ENCODE measurements around the gene IPPK.
"Not testable (repeated sequence)": the region's sequence is repeated elsewhere in the genome, so short reads cannot be mapped to it uniquely, and the experiment has no call there.

The IPPK gene

DNA sequence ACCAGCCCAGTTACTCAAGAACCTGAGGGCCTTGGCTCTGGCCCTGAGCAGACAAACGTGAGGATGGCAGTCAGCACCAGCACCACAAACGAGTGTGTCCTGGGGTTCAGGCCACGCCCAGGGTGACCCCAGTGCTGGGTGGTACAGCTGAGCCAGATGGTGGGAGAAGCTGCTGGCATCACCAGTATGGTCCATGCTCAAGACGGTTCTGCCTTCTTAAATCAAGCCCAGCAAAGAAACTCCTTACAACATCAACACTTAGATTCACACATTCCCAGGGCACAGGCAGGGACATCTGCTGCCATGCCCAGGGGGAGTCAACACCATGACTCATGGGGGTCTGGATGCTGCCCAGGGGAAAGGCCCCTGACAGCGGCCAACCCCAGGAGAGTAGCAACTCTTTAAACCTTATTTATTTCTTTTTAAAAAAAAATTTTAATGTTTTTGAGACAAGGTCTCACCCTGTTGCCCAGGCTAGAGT lies 31.3 kb downstream of the IPPK start:
- DNase-seq (ENCODE audit: low read depth in 2 of 2), result no peak

DNA sequence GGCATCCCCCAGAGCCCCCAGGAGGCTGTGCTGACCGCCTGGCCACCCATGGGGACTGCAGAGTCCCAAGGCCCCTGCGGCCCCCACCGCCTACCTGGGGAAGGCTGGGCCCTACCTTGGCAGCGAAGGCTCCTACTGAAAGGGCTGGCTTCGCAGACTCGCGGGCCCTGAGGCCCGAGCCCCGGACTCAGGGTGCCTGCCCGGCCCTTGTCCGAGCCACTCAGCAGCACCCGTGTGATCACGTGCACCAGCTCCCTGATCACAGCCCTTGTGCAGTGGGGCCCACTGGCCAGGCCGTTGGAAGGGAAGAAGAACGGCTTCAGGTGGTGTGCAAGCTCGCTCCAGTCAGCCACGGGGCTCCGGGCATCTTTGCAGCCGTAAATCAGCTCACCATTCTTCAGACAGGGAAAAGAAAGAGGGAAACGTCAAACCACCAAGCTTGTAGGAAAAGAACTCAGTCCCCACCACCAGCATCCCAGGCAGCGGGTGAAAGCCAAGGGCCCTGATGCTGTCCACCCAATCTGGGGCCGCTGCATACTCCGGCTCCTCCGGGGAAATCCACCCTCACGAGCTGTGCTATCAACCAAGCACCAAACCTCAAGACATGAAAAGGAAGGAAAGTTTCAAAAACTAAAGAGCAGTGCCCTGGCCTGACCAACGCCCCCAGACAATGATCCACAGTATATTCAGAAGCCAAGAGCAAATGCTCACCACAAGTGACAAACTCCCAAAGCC lies 31.9 kb downstream of the IPPK start:
- DNase-seq (ENCODE audit: low read depth in 2 of 2), result no peak

DNA sequence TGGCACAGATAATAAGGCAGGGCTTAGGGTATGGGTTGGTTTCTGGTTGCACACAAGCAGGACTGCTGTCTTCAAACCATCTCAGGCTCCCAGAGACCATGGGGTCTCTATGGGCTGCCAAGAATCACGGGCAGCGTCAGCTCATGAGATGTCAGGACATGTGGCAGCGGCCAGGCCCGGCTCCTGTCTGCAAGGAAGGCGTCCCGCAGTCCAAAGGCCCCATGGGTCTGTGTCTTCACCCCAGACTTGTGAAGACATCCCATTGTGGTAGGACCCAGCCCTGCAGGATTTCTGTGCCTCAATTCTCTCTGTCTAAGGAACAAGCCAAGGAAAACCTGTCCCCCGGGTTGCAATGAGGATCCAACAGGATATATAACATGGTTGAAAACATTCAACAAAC lies 32.6 kb downstream of the IPPK start:
- no peak for DNase-seq (ENCODE audit: low read depth in 2 of 2)

DNA sequence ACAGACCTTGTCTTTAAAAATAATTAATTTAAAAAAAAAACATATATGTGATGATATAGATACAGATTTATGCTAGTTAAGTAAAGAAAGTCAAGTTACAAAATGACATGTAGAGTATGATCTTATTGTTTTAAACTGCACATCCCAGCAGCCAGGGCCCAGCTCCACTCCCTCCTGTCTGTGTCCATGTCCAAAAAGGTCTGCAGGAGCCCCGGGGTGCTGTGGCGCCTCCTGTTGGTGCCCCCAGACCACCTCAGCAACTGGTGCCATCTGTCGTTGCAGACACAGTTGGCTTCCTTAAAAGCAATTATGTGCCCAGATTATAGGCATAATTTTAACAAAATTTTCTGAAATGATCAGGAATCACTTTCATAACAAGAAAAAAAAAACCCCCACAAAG lies 33.3 kb downstream of the IPPK start:
- DNase-seq (ENCODE audit: low read depth in 2 of 2), result no peak

DNA sequence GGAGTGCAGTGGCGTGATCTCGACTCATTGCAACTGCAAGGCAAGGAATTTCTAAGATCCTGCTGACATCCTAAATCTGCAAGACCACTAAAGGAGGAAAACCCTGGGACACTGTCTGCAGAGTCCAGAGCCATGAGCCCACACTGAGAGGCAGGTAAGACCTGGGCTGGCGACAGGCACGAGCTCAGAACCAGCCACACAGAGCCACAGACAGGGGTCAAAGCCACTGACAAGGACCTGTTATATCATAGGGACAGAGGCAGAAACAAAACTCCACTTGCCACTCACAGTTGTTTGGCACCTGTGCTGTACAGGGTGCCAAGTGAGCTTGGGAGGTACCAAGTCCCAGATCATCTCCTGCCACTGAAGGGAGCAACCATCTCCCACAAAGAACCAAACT lies 34.2 kb downstream of the IPPK start:
- no peak for DNase-seq (ENCODE audit: low read depth in 2 of 2)

DNA sequence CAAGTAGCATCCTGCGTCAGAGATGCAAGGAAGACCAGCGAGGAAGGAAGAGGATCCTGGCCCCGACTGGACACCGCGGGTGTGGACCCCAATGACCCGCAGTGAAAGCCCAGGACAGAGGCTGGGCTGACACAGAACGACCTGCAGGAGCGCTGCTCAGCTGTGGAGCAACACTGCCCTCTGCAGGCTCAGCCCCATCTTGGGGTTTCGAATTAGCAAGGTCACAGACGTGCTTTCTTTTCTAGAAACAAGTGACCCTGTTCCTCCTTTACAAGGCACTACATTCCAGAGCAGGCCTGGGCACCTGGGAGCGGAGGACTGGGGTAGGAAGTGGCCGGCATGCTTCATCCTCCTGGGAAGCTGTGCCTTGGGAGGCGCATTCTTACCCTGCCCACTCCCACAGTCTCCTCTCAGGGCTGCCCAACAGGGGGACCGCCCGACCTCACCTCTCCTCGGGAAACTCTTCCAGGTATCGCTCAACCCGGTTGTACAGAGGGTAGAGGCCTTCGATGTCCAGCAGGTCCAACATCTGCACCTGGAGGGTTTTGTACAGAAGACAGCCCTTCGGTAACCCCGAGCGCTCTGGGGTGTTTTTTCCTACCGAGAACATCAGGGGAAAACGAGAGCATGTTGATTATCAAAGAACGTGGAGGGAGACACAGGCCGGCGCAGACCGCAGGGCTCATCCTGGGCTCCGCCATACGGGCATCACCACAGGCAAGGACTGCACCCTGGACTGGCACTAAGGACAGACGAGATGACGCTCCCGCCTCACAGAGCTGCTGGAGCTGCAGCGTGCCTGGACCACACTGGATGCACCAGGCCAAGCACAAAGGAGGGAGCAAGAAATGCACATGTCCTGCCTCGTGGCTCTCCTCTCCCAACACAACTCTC lies 35.0 kb downstream of the IPPK start:
- DNase-seq (ENCODE audit: low read depth in 2 of 2), result peak in 1 of 2 donors; percentile 29

DNA sequence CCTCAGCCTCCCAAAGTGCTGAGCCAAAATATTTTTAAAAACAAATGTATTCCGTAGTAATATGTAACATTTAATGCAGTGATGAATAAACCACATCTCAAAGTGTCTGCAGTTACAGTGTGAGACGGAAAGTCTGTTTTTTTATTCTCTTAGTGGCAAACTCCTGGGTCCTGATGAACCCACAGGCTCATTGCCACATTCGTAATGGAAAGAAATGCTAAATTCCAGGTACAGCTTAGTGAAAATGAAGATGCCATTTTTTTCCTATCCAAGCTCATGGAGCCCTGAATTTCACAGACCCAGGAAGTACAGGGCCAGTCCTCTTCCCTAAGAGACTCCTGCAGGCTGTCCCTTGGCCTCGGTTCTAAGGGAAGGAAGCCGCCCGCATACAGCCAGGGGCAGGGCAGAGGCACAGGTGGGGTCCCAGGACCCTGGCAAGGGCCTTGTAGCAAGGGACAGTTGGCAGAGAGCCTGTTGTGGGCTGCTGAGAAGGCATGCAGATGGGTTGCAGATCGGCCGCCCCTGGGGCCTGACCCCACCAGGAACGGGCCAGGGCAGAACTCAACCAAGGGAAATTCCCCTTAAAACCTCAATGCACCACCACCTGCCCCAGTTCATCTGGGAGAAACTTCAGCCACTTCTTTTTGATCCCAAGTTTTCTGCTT lies 36.2 kb downstream of the IPPK start:
- no peak for DNase-seq (ENCODE audit: low read depth in 2 of 2)

DNA sequence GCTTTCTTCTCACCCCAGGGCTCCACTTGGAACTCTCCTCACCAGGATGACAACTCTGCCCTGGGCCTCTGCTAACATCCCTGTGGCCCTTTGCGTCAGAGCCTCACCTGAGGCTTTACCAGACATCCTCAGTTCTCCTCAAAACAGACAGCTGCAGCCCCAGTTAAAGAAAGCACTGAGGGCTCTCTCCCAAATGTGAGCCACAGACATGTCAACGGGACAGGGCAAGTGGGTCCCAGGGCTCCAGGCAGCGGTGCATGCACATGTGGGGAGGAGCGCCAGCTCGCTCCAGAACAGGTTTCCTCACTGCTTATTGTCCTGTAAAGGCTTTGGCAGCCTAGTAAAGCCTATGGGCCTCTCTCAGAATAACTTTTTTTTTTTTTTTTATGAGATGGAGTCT lies 37.3 kb downstream of the IPPK start:
- no peak for DNase-seq (ENCODE audit: low read depth in 2 of 2)

DNA sequence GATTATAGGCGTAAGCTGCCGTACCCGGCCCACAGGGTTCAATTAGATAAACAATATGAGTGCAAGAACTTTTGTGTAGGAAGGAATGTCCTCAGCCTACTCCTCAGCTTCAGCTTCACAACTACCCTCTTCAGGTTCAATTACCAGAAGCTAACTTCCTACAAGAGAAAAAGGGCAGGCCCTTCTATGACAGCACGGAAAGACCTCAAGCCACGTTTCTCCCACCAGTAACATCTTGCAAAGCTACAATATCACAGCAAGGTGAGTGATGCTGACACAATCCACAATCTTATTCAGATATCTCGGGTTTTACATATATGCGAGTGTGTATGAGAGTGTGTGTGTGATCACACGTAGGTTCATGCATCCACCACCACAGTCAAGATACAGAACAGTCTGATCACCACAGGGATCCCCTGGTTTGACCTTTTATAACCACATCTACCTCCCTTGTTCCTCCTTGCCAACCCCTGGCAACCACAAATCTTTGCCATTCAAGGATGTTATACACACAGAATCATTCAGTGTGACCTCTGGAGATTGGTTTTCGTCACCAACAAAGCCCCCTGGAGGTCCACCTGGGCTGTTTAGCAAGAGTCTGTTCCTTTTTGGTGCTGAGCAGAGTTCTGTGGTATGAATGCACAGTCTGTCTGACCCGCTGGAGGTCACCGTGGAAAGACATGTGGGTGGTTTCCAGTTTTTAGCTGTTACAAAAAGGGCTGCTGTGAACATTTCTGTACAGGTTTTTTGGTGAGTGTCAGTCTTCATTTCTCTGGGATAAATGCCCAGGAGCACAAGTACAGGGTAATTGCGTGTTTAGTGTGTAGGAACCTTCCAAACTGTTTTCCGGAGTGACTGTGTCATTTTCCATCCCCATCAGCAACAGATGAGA lies 38.2 kb downstream of the IPPK start:
- no peak for DNase-seq (ENCODE audit: low read depth in 2 of 2)

DNA sequence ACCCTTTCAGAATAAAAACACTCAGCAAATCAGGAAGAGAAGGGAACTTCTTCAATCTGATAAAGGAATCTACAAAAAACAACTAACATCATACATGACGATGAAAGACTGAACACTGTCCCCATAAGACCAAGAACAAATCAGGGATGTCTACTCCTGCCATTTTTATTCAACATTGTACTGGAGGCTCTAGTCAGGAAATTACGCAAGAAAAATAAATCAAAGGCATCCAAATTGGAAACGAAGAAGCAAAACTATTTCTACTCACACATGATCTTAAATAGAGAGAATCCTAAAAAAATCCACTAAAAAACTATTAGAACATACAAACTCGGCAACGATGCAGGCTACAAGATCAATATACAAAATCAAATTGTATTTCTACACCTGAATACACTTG lies 42.3 kb downstream of the IPPK start:
- DNase-seq (ENCODE audit: low read depth in 2 of 2), result no peak

DNA sequence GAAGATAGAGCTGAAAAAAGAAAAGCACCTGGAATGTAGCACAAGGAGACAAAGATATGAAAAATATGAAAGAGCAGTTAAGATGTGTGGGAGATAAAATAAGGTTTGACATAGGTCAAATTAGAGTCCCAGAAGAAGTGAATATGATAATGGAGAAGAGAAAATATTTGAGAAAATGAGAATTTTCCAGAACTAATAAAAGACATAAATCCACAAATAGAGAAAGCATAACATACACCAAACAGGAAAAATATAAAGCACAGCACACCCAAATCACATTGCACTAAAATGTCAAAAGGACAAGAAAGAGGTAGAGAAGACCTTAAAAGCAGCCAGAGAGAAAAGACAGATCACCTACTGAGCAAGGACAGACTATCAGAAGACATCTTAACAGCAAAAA lies 43.4 kb downstream of the IPPK start:
- DNase-seq (ENCODE audit: low read depth in 2 of 2), result no peak

DNA sequence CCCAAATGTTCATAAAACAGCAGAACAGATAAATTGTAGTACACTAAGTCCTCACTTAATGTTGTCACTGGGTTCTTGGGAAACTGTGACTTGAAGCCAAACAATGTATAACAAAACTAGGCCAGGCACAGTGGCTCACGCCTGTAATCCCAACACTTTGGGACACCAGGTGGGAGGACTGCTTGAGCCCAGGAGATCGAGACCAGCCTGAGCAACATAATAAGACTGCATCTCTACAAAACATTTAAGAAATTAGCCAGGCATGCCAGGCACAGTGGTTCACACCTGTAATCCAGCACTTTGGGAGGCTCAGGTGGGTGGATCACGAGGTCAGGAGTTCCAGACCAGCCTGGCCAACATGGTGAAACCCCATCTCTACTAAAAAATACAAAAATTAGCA lies 46.0 kb downstream of the IPPK start:
- not testable (repeated sequence) for DNase-seq (ENCODE audit: low read depth in 2 of 2)

DNA sequence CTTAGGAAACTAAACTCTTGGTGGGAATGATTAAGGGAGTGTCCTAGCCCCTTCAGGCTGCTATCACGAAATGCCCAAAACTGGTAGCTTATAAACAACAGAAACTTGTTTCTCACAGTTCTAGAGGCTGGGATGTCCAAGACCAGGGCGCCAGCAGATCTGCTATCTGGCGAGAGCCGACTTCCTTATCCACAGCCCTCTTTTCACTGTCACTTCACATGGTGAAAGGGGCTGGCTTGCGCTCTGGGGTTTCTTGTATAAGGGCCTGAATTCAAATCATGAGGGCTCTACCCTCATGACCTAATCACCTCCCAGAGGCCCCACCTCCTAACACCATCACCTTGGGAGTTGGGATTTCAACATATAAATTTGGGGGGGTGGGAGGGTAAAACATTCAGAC lies 49.1 kb downstream of the IPPK start:
- no peak for DNase-seq (ENCODE audit: low read depth in 2 of 2)

DNA sequence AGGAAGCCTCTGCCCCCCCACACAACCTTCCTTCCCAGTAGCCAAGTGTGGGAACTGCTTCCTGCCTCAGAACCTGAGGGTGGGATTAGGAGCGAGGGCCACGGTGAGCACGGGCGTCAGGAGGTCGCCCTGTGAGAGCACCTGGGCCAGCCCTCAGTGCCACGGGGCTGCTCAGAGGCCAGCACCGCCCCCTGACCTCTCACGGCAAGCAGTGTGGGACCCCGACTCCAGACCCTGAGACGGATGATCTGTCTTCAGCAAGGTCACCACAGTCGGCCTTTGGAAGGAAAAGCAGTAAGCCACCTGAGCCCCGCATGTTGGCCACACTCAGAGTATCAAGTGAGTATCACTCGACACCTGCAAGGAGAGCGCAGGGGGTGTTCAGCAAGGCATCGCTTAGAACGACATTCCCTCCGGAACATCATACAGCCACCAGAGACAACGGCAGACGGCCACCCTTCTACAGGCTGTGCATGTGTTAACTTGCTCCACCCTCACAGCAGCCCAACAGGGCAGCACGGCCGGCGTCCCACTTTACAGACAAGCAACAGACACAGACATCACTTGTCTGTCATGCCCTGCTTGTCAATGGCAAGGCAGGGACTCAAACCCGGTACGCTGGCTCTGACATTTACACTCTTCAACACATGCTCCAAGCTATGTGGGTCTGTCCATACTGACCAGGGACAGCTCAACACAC lies 50.2 kb downstream of the IPPK start:
- DNase-seq (ENCODE audit: low read depth in 2 of 2), result no peak

DNA sequence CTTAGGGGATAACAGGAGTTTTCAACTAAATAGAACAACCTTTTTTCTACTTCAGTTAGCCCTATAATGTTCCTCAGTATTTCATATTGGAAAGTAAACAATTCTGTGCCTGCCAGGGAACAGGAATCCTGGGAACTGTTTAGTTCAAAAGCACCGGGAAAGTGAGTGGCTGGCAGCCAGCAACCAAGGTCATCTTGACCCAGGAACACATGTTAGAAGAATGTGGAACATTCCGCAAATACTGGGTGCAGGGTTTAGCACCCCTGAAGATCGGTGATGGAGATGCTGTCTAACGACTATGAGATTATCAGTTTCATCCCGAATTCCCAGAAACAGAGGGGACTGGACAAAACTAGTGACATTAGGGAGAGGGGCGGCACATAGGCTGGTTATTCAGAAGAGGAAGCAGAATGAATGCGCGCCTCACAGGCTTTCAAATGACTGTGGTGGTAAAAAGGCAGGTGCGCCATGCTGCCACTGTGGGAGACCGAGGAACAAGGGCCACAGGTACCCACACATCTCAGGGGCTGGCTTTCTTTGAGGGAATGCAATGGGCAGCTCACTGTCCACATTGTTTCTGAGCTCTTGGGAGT lies 51.2 kb downstream of the IPPK start:
- no peak for DNase-seq (ENCODE audit: low read depth in 2 of 2)

DNA sequence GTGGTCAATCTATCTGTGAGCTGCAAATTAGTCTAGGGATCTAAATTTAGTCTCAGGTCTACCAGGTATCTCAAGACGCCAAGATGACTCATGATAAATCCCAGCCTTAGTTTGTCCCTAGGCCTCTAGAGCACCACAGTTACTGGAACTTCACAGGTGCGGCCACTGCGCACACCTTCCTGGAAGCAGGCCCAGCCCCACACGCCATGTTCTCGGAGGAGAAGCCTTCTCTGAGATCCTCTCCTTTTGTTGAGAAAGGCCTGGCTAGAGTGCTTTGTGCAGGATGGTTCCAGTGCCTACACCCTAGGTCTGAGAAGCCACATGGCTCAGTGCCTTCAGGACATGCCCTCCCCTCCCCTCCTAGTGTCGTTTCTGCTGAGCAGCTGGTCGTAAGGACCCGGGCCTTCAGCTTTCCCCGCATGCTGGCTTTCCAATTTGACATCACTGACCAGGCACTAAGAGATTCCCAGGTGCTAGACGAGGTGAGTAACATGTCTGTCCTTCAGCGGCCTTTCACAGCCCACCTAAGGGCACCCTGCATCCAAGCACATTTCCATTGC lies 51.9 kb downstream of the IPPK start:
- no peak for DNase-seq (ENCODE audit: low read depth in 2 of 2)

DNA sequence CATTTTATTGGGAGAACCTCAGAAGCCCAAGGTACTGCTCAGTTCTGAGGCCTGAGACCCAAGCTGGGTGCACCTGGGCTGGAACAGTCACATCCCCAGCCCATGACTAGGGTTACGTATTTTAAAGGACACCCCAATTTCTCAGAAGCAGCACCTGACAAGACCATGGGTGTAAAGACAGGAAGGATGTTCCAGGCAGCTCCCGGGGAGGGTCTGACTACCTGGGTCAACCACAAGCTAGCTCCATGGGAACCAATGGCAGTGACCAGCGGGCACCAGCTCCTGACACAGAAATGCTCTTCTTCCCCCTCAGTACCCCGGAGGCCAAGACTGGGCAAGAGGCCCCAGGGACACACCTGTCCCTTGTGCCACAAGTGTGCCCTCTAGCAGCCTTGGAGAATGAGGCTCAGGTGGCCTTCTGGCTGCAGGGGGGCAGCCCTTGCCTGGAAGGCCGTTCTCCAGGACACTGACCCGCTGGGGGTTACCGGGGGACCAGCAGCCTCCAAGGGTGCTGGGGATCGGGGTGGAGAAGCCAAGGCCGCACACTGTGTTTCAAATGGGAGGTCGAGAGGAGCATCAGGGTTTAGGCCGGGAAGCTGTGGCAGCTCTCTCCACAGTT lies 52.6 kb downstream of the IPPK start:
- no peak for DNase-seq (ENCODE audit: low read depth in 2 of 2)

DNA sequence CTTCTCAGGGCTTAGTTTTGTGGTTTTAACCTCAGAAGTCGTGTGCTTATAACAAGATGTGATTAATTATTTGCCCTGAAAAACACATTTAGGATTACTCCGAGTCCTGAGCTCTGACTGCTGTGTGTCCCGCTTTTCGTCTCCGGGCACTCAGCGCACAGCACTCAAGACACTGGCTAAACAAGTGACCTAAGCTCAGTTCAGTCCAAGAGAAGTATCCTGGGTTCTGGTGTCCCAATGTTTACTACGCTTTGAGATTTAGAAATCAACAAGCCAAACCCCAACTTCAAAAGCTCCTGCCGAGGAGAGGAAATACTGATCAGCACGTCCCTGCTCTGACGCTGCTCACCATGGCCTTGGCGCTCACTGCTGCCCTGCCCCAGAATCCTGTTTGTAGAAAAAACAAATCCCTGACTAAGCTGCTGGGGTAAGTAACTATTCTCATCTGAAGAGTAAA lies 53.2 kb downstream of the IPPK start:
- DNase-seq (ENCODE audit: low read depth in 2 of 2), result no peak

DNA sequence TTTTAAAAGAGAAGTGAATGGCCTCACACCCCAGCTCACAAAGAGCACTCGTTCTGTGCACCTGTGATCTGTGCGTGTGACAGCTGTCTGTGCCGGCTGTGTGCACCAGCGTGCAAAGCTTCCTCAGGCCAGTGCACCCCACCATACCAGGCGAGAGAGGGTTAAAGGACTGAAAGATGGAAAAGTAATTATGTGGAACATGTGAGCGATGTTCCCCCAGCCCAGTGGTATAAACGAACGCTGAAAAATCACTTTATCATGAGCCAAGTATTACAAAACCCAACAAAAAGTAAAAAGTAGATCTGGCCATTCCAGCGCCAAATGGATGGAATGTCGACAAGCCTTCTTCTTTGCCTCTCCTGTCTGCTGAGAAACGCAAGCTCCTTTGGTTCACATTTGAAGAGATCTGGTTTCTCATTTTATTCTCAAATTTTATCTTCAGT lies 53.7 kb downstream of the IPPK start:
- no peak for DNase-seq (ENCODE audit: low read depth in 2 of 2)

DNA sequence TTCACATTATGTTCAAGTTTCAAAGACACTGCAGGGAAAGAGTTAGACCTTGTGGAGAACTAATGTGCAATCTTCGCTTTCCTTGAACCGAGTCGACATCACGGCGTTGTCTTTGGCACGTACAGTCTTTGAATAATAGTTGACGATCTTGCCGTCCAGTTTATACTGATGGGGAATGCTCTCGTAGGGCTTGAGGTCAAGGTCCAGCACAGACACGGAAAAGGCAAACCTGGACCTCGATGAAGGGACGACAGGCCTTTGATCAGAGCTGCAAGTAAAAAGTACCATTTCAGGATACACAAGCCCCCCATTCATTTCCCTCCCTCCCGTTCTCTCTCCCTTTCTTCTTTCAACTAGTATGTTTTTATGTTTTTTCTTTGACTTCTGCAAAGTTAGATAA lies 54.1 kb downstream of the IPPK start:
- no peak for DNase-seq (ENCODE audit: low read depth in 2 of 2)

All from stimulated activated CD8-positive, alpha-beta memory T cell treated with anti-CD3 and anti-CD28 coated beads, Interleukin-7, amount 100 ng/mL, for 1 hour (primary cell).